ENCODE data around the gene TCF19. TPM values are rescaled to one million over a fixed set of nuclear protein-coding genes. Genes with fewer than 3 reads are reported as not detected.

The TCF19 gene
- total and polyA plus RNA-seq, 2 experiments from 2014 or later, result 8.3 to 11.1 TPM

GRCh38 chr6:31122791-31123706 lies 35.3 kb upstream of the TCF19 start:
- no peaks in the 10 kb centered on the region for H3K9me2 ChIP-seq (ENCODE audit: insufficient read depth)
- 0 out of 2 replicates have a peak, but pooled peaks cover 4% of the 10 kb centered on the region for H3F3A ChIP-seq (replicated peaks; ENCODE audit: low read depth)
- no peaks in the 10 kb centered on the region; the same call in 2 of the 3 replicates for H3K9me3 Mint-ChIP-seq
- H3K27ac ChIP-seq (ENCODE audit: low read depth), result no peak overlapping the region
- no peak overlapping the region for H3K4me2 ChIP-seq
- H3K36me3 Mint-ChIP-seq (ENCODE audit: low read depth), result no peaks in the 10 kb centered on the region
- no peaks in the 10 kb centered on the region for H3K27me3 ChIP-seq (ENCODE audit: insufficient read depth)
- H3K4me3 Mint-ChIP-seq, result no peak overlapping the region
- H3K27ac Mint-ChIP-seq, result no peak overlapping the region
- no peak overlapping the region for H3K4me3 ChIP-seq
- H2AFZ ChIP-seq, result no peak overlapping the region
- TF ChIP-seq REST (IDR thresholded peaks at IDR 0.05; ENCODE audit: unreplicated experiment), result no peak
- TF ChIP-seq ZNF114 (CRISPR knock-in tag; IDR thresholded peaks at IDR 0.05), result no peak
- no peak for TF ChIP-seq CREB1 (CRISPR knock-in tag; IDR thresholded peaks at IDR 0.05; ENCODE audit: low read depth)
- H3K4me1 Mint-ChIP-seq, result peaks cover 15% of the 10 kb centered on the region
- peaks cover 12% of the 10 kb centered on the region for H3K27me3 Mint-ChIP-seq (ENCODE audit: insufficient read depth, low read depth, poor library complexity)
- no peaks in the 10 kb centered on the region for H3K36me3 ChIP-seq (ENCODE audit: insufficient read depth)
- no peak for DNase-seq (ENCODE audit: low spot score)
- no peak for ATAC-seq
- H3K79me2 ChIP-seq (replicated peaks; ENCODE audit: insufficient read depth), result no peaks in the 10 kb centered on the region
- no peaks in the 10 kb centered on the region for H4K20me1 ChIP-seq (replicated peaks; ENCODE audit: insufficient read depth)
- no peaks in the 10 kb centered on the region for H3K4me1 ChIP-seq (ENCODE audit: insufficient read depth)

- no peaks in the 10 kb centered on the region for H3K27me3 ChIP-seq (ENCODE audit: insufficient read depth)
- peaks cover 24% of the 10 kb centered on the region for H3K4me1 Mint-ChIP-seq
- no peaks in the 10 kb centered on the region; the same call in 2 of the 3 replicates for H3K9me3 Mint-ChIP-seq
- H3K36me3 ChIP-seq (ENCODE audit: insufficient read depth), result no peaks in the 10 kb centered on the region
- H3K27ac Mint-ChIP-seq, result no peak overlapping the region; the same call in 1 of the 2 replicates
- no peaks in the 10 kb centered on the region for H3K9me2 ChIP-seq (ENCODE audit: insufficient read depth)
- no peak overlapping the region for H3K27ac ChIP-seq (ENCODE audit: low read depth)
- ATAC-seq (peak; percentile 23), DNase-seq (ENCODE audit: low spot score) (no peak)
- no peaks in the 10 kb centered on the region for H4K20me1 ChIP-seq (replicated peaks; ENCODE audit: insufficient read depth)
- no peaks in the 10 kb centered on the region for H3K36me3 Mint-ChIP-seq (ENCODE audit: low read depth)
- H3K79me2 ChIP-seq (replicated peaks; ENCODE audit: insufficient read depth), result no peaks in the 10 kb centered on the region
- 0 out of 2 replicates have a peak, but pooled peaks cover 4% of the 10 kb centered on the region for H3K4me1 ChIP-seq (ENCODE audit: insufficient read depth)
- H2AFZ ChIP-seq, result peak overlapping the region; percentile 91
- 0 out of 2 replicates have a peak, but pooled peaks cover 4% of the 10 kb centered on the region for H3F3A ChIP-seq (replicated peaks; ENCODE audit: low read depth)
- peaks cover 12% of the 10 kb centered on the region for H3K27me3 Mint-ChIP-seq (ENCODE audit: insufficient read depth, low read depth, poor library complexity)
- no peak overlapping the region for H3K4me3 Mint-ChIP-seq
- H3K4me2 ChIP-seq, result no peak overlapping the region
- no peak overlapping the region for H3K4me3 ChIP-seq
- TF ChIP-seq ZNF462 (CRISPR knock-in tag; IDR thresholded peaks at IDR 0.05) (no peak), REST (IDR thresholded peaks at IDR 0.05; ENCODE audit: unreplicated experiment) (no peak), POLR2AphosphoS5 (IDR thresholded peaks at IDR 0.05; ENCODE audit: low read depth) (no peak), EZH2phosphoT487 (IDR thresholded peaks at IDR 0.05; ENCODE audit: unreplicated experiment) (no peak)
Measured at GRCh38 chr6:31125162-31125561, 33.2 kb upstream of the TCF19 start.

All from GM23338 (cell line).